ENCODE results near the gene SYTL5. TPM values are rescaled to one million over a fixed set of nuclear protein-coding genes. Genes with fewer than 3 reads are reported as not detected.

Gene SYTL5
- total RNA-seq: 0.12 and 0.16 TPM in 2 replicates

DNA sequence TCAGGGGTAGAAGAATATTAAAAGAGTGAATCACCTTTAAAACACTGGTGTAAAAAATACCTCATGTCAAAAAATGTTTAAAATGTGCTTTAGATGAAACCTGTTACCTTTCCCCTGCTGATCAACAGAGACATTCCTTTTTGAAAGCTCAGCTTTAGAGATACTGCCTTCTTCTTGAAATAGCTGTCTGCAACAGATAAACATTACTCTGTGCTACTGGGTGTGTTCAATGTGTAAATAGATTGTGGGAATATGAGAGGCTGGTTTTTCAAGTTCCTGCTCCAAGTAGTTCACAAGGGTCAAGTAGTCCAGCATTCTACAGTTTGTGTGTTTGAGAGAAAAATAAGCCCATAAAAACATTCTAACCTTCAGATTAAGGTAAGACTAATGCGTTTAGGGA is at the start of gene SYTL5:
Gene SYTL5 (plus strand): TSS at position 263 of the 400 bp plus-strand sequence. CDS start 27,337 bp downstream, outside the sequence.

Small RNA genes within 50 kb of the gene (small RNA-seq; reads per million reads assigned to genes)
- gene MIR548AJ2: not detected

Other genes with a start within 250 kb of the SYTL5 start
- gene CYBB, start 226.5 kb upstream of the SYTL5 start, total RNA-seq: not detected in 2 replicates
- 45.8 and 59.4 TPM in 2 replicates for gene DYNLT3, start 159.0 kb upstream of the SYTL5 start, total RNA-seq
- 121 and 147 TPM in 2 replicates for gene SRPX, start 214.3 kb downstream of the SYTL5 start, total RNA-seq